ENCODE results near the gene PTPRK.

Gene PTPRK

GRCh38 chr6:127952831-127953230, 567.6 kb downstream of the PTPRK start:
- H3K4me3 ChIP-seq (ENCODE audit: low read depth, low read length) = no peak overlapping the region
- TF ChIP-seq CTCF (IDR thresholded peaks at IDR 0.05; ENCODE audit: low read depth, low read length, missing control alignments) = no peak
- no peak for DNase-seq (ENCODE audit: low read depth)

GRCh38 chr6:127952176-127952575, 568.2 kb downstream of the PTPRK start:
- no peak overlapping the region for H3K4me3 ChIP-seq (ENCODE audit: low read depth, low read length)
- no peak for DNase-seq (ENCODE audit: low read depth)
- no peak for TF ChIP-seq CTCF (IDR thresholded peaks at IDR 0.05; ENCODE audit: low read depth, low read length, missing control alignments)

- no peak overlapping the region for H3K4me3 ChIP-seq (ENCODE audit: low read depth, low read length)
- DNase-seq (ENCODE audit: low read depth) = no peak
- TF ChIP-seq CTCF (IDR thresholded peaks at IDR 0.05; ENCODE audit: low read depth, low read length, missing control alignments) = no peak
These were observed 569.1 kb downstream of the PTPRK start for GRCh38 chr6:127951172-127951917.

DNA sequence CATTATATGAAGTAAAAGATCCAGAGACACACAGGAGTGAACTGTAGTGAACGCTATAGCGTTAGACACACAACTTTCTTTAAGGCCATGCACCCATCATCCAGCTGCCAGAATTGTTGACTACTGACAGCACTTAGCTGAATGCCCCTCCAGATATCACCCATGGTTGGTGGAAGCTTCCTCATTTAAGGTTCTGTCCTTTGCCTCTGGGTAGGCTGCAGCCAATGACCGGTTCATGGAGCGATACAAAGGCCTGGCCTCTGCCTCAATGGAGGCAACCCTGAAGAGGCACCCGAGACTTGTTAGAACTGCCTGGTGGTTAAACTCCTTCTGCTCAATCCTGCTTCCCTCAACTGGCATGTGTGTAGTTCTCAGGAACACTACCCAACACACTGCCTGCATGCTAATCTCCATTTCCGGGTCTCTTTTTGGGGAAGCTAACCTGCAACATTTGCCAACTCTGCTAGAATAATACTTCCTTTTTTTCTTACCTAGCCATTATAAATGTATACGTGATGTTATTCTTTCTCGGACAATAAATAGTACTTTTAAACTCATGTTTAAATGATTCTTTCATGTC, 569.7 kb downstream of the PTPRK start:
- no peak for DNase-seq (ENCODE audit: low read depth)
- no peak overlapping the region for H3K4me3 ChIP-seq (ENCODE audit: low read depth, low read length)
- no peak for TF ChIP-seq CTCF (IDR thresholded peaks at IDR 0.05; ENCODE audit: low read depth, low read length, missing control alignments)

GRCh38 chr6:127949251-127949650, 571.1 kb downstream of the PTPRK start:
- no peak overlapping the region for H3K4me3 ChIP-seq (ENCODE audit: low read depth, low read length)
- no peak for TF ChIP-seq CTCF (IDR thresholded peaks at IDR 0.05; ENCODE audit: low read depth, low read length, missing control alignments)
- no peak for DNase-seq (ENCODE audit: low read depth)

- H3K4me3 ChIP-seq (ENCODE audit: low read depth, low read length) = no peak overlapping the region
- no peak for TF ChIP-seq CTCF (IDR thresholded peaks at IDR 0.05; ENCODE audit: low read depth, low read length, missing control alignments)
These were observed 574.0 kb downstream of the PTPRK start for GRCh38 chr6:127946388-127946787.

More at GRCh38 chr6:127946388-127946787, 574.0 kb downstream of the PTPRK start:
- DNase-seq (ENCODE audit: low read depth) = no peak
